ENCODE data around the gene TIMM29.
A peak's percentile ranks its signal among the peaks of the same experiment; 100 is the strongest.

Gene TIMM29

GRCh38 chr19:10960314-10961072, 31.9 kb downstream of the TIMM29 start, which contains the start of gene SMARCA4:
Gene SMARCA4, plus strand, starts transcription at chr19:10961030. Its CDS starts 23,122 bp downstream, at chr19:10984152.
- peaks cover 39% of the 10 kb centered on the region for H3K4me1 Mint-ChIP-seq
- no peaks in the 10 kb centered on the region for H3K9me3 Mint-ChIP-seq
- H3K27me3 Mint-ChIP-seq = no peaks in the 10 kb centered on the region
- H3K27ac Mint-ChIP-seq = peak within 1 kb of the TSS; percentile 86
- H3K4me3 Mint-ChIP-seq = peak within 1 kb of the TSS; percentile 93
- H3K36me3 Mint-ChIP-seq = peaks cover 3% of the 10 kb centered on the region

DNA sequence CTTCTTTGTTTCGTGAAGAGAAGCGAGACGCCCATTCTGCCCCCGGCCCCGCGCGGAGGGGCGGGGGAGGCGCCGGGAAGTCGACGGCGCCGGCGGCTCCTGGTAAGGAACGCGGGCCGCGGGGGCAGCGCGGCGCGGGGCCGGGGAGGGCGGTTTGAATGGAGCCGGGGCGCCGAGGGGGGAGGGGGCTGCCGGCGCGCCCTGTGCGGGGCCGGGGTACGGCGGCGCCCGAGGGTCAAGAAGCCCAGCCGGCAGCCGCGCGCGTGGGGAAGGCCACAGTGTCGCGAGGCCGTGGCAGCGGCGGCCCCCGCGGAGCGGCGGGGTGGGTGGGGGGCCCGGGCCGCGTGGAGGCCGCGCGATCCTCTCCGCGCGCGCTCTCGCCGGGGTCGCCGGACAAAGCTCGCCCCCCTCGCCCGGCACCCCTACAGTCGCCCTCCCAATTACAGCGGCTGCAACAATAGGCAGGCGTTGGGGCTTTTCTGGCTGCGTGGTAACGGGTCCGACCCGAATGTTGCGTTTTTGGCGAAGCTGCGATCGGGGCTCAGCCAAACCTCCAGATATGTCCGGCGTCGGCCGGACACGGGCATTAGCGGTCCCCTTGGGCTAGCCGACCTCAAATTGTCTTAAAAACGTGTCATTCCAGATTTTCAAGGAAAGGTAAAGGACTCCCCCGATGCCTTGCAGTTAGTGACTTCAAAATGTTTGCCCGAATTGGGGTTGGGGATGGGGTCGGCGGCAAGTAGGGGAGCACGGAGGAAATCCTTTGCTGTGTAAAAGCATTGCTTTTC, 32.7 kb downstream of the TIMM29 start:
- Mint-ChIP-seq H3K36me3 (peaks cover 3% of the 10 kb centered on the region), H3K9me3 (no peaks in the 10 kb centered on the region), H3K4me1 (peaks cover 43% of the 10 kb centered on the region), H3K27me3 (no peaks in the 10 kb centered on the region), H3K27ac (peak overlapping the region; percentile 83), H3K4me3 (peak overlapping the region; percentile 93)

DNA sequence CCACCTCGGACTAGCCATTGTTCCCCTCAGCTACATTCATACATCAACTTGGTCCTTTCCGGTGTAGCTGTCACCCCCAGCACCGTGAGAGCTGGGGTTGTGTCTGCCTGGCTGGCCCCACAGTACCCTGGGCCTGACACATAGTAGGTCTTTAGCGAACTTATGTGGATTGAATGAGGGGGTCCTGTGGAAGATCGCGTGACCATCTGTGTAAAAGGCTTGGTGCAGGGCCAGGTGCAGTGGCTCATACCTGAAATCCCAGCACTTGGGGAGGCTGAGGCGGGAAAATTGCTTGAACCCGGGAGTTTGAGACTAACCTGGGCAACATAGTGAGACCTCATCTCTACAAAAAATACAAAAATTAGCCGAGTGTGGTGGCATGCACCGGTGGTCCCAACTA, 34.3 kb downstream of the TIMM29 start:
- Mint-ChIP-seq H3K4me1 (peaks cover 50% of the 10 kb centered on the region), H3K27ac (no peak overlapping the region), H3K4me3 (peak overlapping the region; percentile 93), H3K9me3 (no peaks in the 10 kb centered on the region), H3K36me3 (peaks cover 3% of the 10 kb centered on the region), H3K27me3 (no peaks in the 10 kb centered on the region)

DNA sequence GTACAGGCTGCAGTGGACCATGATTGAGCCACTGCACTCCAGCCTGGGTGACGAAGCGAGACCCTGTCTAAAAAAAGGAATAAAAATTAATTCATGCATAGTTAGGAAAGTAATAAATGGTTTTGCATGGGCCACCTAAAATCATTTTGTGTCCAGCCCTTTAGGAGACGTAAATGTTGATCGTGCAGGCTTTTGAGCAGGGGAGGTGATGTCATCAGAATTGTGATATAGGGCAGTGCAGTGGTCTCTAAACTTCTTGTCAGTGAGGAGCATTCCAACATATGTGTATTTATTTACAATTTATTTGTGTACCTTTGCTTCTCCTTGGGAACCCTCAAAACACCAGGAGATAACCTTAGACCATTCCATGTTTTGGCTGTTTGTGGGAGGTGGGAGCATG, 35.3 kb downstream of the TIMM29 start:
- Mint-ChIP-seq H3K36me3 (peaks cover 3% of the 10 kb centered on the region), H3K4me3 (peak overlapping the region; percentile 93), H3K4me1 (peaks cover 58% of the 10 kb centered on the region)

DNA sequence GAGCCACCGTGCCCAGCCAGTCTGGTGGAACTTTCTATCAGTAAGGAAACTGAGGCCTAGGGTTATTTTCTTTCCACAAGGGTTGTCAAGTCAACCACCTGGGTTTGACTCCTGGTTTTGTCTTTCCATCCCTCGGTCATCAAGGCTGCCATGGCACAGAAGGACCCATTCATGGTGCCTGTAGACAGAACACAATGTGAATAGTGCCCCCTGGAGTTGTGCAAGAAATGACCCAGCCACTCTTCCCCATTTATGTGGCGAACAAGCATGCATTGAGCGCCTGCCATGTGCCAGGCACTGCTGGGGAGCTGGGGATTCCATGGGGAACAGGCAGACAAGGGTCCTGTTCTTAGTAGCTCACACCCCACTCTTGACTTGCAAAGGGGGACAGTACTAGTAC, 36.3 kb downstream of the TIMM29 start:
- H3K27ac Mint-ChIP-seq = no peak overlapping the region
- H3K27me3 Mint-ChIP-seq = no peaks in the 10 kb centered on the region
- no peaks in the 10 kb centered on the region for H3K9me3 Mint-ChIP-seq
- peaks cover 60% of the 10 kb centered on the region for H3K4me1 Mint-ChIP-seq
- H3K4me3 Mint-ChIP-seq = no peak overlapping the region
- H3K36me3 Mint-ChIP-seq = peaks cover 3% of the 10 kb centered on the region

More for the DNA sequence above, 35.3 kb downstream of the TIMM29 start:
- no peaks in the 10 kb centered on the region for H3K27me3 Mint-ChIP-seq
- H3K9me3 Mint-ChIP-seq = no peaks in the 10 kb centered on the region
- peak overlapping the region; percentile 59 for H3K27ac Mint-ChIP-seq

DNA sequence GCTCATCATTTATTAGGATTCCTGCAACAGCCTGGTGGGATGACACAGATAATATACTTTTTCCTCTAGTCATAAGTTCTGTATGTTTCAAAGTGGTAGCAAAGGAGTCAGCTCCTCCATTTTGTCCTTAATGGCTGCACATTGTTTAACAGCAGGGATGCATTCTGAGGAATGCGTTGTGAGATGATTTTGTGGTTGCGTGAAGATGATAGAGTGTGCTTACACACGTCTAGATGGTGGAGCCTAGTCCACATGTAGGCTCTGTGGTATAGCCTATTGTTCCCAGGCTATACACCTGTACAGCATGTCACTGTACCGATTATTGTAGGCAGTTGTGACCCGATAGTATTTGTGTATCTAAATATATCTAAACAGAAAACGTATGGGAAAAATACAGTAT, 36.8 kb downstream of the TIMM29 start:
- H3K4me3 Mint-ChIP-seq = no peak overlapping the region
- H3K27ac Mint-ChIP-seq = no peak overlapping the region
- peaks cover 65% of the 10 kb centered on the region for H3K4me1 Mint-ChIP-seq
- no peaks in the 10 kb centered on the region for H3K9me3 Mint-ChIP-seq
- H3K27me3 Mint-ChIP-seq = no peaks in the 10 kb centered on the region
- H3K36me3 Mint-ChIP-seq = peaks cover 3% of the 10 kb centered on the region

- H3K4me3 Mint-ChIP-seq = no peak overlapping the region
- H3K27me3 Mint-ChIP-seq = no peaks in the 10 kb centered on the region
These were observed 38.2 kb downstream of the TIMM29 start for GRCh38 chr19:10966809-10967208.

DNA sequence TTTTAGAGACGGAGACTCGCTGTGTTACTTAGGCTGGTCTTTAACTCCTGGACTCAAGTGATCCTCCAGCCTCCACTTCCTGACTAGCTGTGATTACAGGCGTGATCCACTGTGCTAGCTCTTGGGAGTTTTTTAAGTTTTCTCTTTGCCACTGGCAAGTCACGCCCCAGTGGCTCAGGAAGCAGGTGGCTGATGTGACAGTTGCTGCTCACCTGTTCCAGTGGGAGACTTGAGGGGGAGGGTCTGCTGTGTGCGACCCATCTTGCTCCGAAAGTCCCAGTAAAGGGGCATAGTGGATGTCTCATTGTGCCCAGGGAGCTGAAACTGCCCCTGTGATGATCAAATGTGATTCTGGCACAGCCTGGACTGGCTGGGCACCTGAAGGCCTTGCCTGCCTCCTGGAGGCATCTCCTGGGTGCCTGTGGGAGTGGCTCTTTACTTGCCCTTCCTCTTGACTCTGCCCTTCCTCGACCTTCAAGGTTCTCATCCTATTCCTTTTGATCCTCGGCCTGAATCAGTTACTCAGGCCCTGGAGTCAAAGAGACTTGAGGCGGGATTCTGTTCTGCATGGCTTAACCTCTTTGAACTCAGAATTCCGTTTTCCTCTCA, 40.0 kb downstream of the TIMM29 start:
- H3K4me3 Mint-ChIP-seq = no peak overlapping the region
- no peaks in the 10 kb centered on the region for H3K9me3 Mint-ChIP-seq
- peaks cover 52% of the 10 kb centered on the region for H3K4me1 Mint-ChIP-seq
- no peak overlapping the region for H3K27ac Mint-ChIP-seq
- H3K36me3 Mint-ChIP-seq = peaks cover 2% of the 10 kb centered on the region
- no peaks in the 10 kb centered on the region for H3K27me3 Mint-ChIP-seq

More at GRCh38 chr19:10966809-10967208, 38.2 kb downstream of the TIMM29 start:
- peaks cover 66% of the 10 kb centered on the region for H3K4me1 Mint-ChIP-seq
- peaks cover 3% of the 10 kb centered on the region for H3K36me3 Mint-ChIP-seq
- H3K9me3 Mint-ChIP-seq = no peaks in the 10 kb centered on the region
- peak overlapping the region; percentile 17 for H3K27ac Mint-ChIP-seq

DNA sequence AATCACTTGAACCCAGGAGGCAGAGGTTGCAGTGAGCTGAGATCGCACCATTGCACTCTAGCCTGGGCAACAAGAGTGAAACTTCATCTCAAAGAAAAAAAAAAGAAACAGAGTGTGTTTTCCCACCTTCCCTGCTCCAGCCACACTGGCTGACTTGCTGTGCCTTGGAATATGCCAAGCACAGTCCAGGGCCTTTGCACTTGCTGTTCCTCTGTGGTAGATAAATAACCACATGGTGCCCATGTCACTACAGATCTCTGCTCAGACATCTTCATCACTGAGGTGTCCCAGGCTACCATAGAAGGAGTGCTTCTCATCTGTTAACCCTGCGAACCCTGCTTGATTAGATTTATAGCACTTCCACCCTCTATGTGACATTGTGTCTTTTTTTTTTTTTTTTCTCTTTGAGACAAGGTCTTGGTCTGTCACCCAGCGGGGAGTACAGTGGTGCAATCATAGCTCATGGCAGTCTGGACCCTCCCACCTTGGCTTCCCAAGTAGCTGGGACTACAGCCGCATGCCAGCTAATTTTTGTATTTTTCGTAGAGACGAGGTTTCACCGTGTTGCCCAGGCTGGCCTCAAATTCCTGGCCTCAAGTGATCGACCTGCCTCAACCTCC, 42.6 kb downstream of the TIMM29 start:
- H3K4me1 Mint-ChIP-seq = peaks cover 51% of the 10 kb centered on the region
- H3K27ac Mint-ChIP-seq = no peak overlapping the region
- H3K27me3 Mint-ChIP-seq = no peaks in the 10 kb centered on the region
- no peak overlapping the region for H3K4me3 Mint-ChIP-seq
- H3K9me3 Mint-ChIP-seq = no peaks in the 10 kb centered on the region
- H3K36me3 Mint-ChIP-seq = no peaks in the 10 kb centered on the region

GRCh38 chr19:10975374-10976130, 46.9 kb downstream of the TIMM29 start:
- H3K9me3 Mint-ChIP-seq = no peaks in the 10 kb centered on the region
- no peaks in the 10 kb centered on the region for H3K36me3 Mint-ChIP-seq
- H3K4me1 Mint-ChIP-seq = peaks cover 41% of the 10 kb centered on the region
- no peak overlapping the region for H3K27ac Mint-ChIP-seq
- no peaks in the 10 kb centered on the region for H3K27me3 Mint-ChIP-seq
- no peak overlapping the region for H3K4me3 Mint-ChIP-seq

DNA sequence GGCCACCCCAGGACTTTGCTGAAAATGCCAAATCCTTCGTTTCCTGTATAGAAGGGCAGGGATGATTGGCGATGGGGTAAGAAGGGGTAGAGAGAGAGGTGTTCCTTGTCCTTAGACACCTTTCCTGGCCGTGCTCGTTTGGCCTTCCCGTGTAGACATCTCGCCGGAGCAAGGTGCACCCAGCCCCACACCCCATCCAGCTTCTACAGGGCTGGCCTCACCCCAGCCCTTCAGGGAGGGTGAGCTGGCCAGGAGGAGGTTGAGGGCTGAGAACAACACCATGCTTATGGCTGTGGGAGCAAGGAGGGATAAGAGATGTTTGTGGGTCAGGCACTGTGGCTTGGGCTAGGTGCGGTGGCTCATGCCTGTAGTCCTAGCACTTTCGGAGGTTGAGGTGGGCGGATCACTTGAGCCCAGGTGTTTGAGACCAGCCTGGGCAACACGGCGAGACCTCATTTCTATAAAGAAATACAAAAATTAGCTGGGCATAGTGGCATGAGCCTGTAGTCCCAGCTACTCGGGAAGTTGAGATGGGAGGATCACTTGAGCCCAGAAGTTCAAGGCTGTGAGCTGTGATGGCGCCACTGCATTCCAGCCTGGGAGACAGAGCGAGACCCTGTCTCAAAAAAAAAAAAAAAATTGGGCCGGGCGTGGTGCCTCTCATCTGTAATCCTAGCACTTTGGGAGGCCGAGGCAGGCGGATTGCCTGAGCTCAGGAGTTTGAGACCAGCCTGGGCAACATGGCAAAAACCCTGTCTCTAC, 47.7 kb downstream of the TIMM29 start:
- H3K4me1 Mint-ChIP-seq = peaks cover 39% of the 10 kb centered on the region
- H3K36me3 Mint-ChIP-seq = no peaks in the 10 kb centered on the region
- H3K27me3 Mint-ChIP-seq = no peaks in the 10 kb centered on the region
- H3K9me3 Mint-ChIP-seq = no peaks in the 10 kb centered on the region
- peak overlapping the region; percentile 51 for H3K27ac Mint-ChIP-seq
- H3K4me3 Mint-ChIP-seq = no peak overlapping the region

- Mint-ChIP-seq H3K36me3 (no peaks in the 10 kb centered on the region), H3K27me3 (no peaks in the 10 kb centered on the region), H3K4me3 (no peak overlapping the region), H3K27ac (no peak overlapping the region), H3K9me3 (no peaks in the 10 kb centered on the region), H3K4me1 (peaks cover 41% of the 10 kb centered on the region)
These were observed 49.1 kb downstream of the TIMM29 start for GRCh38 chr19:10977742-10978092.
